H1 (cell line): ENCODE data around the gene DOCK1.

Experiments
- CHD2 ChIP-seq: IDR thresholded peaks from 2 replicates; pipeline ENCODE4 v1.6.1; 2012; ENCODE audit warnings: low read length, improper control_type of control experiment
- CTCF ChIP-seq, 3 experiments: IDR thresholded peaks; 1 replicate in 2 of 3; 2 replicates in 1 of 3; pipeline versions ENCODE4 v1.5.1 to v1.6.1; 2011; ENCODE audit warnings: low read length in 3 of 3, mild to moderate bottlenecking in 3 of 3, inconsistent platforms in 2 of 3, low read depth in 1 of 3, moderate library complexity in 1 of 3; ENCODE audit not compliant: insufficient read depth in 1 of 3; ENCODE audit errors: control extremely low read depth in 1 of 3
- EP300 ChIP-seq, 2 experiments: IDR thresholded peaks; 1 replicate in 1 of 2; 2 replicates in 1 of 2; pipeline ENCODE4 v1.6.1; 2011 to 2012; ENCODE audit warnings: low read depth in 2 of 2, low read length in 2 of 2, mild to moderate bottlenecking in 2 of 2, borderline replicate concordance in 1 of 2, inconsistent platforms in 1 of 2, moderate library complexity in 1 of 2
- EZH2 ChIP-seq: fragments of 200-600 bp; sonication (generic); IDR thresholded peaks from 2 replicates; pipeline ENCODE4 v1.7.1; 2012; ENCODE audit warnings: low read depth, mild to moderate bottlenecking, moderate library complexity, low read length, inconsistent platforms; ENCODE audit not compliant: severe bottlenecking
- HDAC6 ChIP-seq: IDR thresholded peaks from one replicate; pipeline ENCODE4 v1.7.1; 2012; ENCODE audit warnings: low read depth, mild to moderate bottlenecking, inconsistent platforms, low read length, moderate library complexity
- POLR2AphosphoS5 ChIP-seq: IDR thresholded peaks from 2 replicates; pipeline ENCODE4 v1.6.1; 2011; ENCODE audit warnings: low read depth, low read length
- RAD21 ChIP-seq, 2 experiments: IDR thresholded peaks in 1 of 2; conservative IDR thresholded peaks in 1 of 2; 2 replicates each; pipeline ENCODE4 v1.6.1; 2011; ENCODE audit warnings: low read depth in 2 of 2, low read length in 2 of 2, improper control_type of control experiment in 1 of 2, inconsistent platforms in 1 of 2, mild to moderate bottlenecking in 1 of 2, moderate library complexity in 1 of 2
- SUZ12 ChIP-seq: fragments of 200-600 bp; sonication (generic); IDR thresholded peaks from 2 replicates; pipeline ENCODE4 v1.6.1; 2012; ENCODE audit warnings: mild to moderate bottlenecking, inconsistent platforms, low read length, moderate library complexity, mixed read lengths

- no peak for TF ChIP-seq POLR2AphosphoS5
- TF ChIP-seq CTCF (IDR thresholded peaks at IDR 0.05; ENCODE audit: control extremely low read depth in 1 of 3, insufficient read depth in 1 of 3, low read depth in 1 of 3, low read length in 3 of 3): no peak
- TF ChIP-seq SUZ12: no peak
- no peak for TF ChIP-seq CHD2
- no peak for TF ChIP-seq EZH2
- TF ChIP-seq EP300 (IDR thresholded peaks at IDR 0.05; ENCODE audit: borderline replicate concordance in 1 of 2, low read depth in 2 of 2, low read length in 2 of 2): no peak
- TF ChIP-seq RAD21 (IDR thresholded peaks at IDR 0.05 in 1 of 2, conservative IDR thresholded peaks at IDR 0.05 in 1 of 2; ENCODE audit: low read depth in 2 of 2, low read length in 2 of 2): no peak
- TF ChIP-seq HDAC6: no peak
These were observed 536.9 kb downstream of the DOCK1 start for GRCh38 chr10:127442220-127442525.
